ENCODE data around the gene CUL7.

CUL7 gene

GRCh38 chr6:43077981-43078511 lies 24.4 kb upstream of the CUL7 start:
- peaks cover 0 to 3% of the 10 kb centered on the region in 2 donors for H3K27me3 ChIP-seq (ENCODE audit: control insufficient read depth in 2 of 2, insufficient read depth in 2 of 2, low read length in 2 of 2)
- no peaks in the 10 kb centered on the region for H3K9me3 ChIP-seq (ENCODE audit: control insufficient read depth in 2 of 2, low read length in 2 of 2)
- H3K4me1 ChIP-seq (ENCODE audit: control insufficient read depth in 2 of 2, insufficient read depth in 2 of 2, low read length in 2 of 2): peaks cover 0 to 8% of the 10 kb centered on the region in 2 donors
- no peak overlapping the region for H3K27ac ChIP-seq (ENCODE audit: low read depth in 2 of 2, low read length in 2 of 2)
- no peak overlapping the region for H3K9ac ChIP-seq (ENCODE audit: low read depth in 1 of 2, low read length in 2 of 2)
- peak overlapping the region in 1 of 2 donors; percentile 66 for H3K4me3 ChIP-seq (ENCODE audit: low read length in 2 of 2)
- H3K36me3 ChIP-seq (ENCODE audit: control insufficient read depth in 2 of 2, insufficient read depth in 2 of 2, low read length in 2 of 2): peaks cover 6 to 10% of the 10 kb centered on the region in 2 donors

DNA sequence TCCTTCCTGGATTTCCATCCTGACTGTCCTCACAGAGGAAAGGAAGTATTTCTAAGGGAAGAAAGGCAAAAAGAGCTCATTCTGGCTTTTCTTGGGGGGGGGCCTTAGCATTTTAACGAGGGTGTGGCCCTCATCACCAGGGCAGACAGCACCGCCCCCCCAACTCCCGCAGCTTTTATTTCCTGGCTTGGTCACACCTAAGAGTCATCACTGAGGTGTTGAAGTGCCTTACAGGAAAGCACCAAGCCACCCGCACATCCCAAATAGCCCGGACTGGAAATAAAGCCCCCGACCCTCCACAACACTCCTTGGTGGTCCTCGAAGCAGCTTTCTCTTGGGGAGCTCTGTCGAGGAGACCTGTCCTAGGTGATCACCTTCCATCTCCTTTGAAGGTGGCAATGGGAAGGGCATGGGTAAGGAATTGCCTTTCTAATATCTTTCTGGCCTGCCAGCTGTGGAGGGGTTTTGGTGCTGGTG lies 23.7 kb upstream of the CUL7 start:
- no peak overlapping the region for H3K27ac ChIP-seq (ENCODE audit: low read depth in 2 of 2, low read length in 2 of 2)
- H3K4me1 ChIP-seq (ENCODE audit: control insufficient read depth in 2 of 2, insufficient read depth in 2 of 2, low read length in 2 of 2): peaks cover 0 to 8% of the 10 kb centered on the region in 2 donors
- peaks cover 0 to 3% of the 10 kb centered on the region in 2 donors for H3K27me3 ChIP-seq (ENCODE audit: control insufficient read depth in 2 of 2, insufficient read depth in 2 of 2, low read length in 2 of 2)
- peaks cover 12 to 16% of the 10 kb centered on the region in 2 donors for H3K36me3 ChIP-seq (ENCODE audit: control insufficient read depth in 2 of 2, insufficient read depth in 2 of 2, low read length in 2 of 2)
- peak overlapping the region; percentile 56 to 70 for H3K9ac ChIP-seq (ENCODE audit: low read depth in 1 of 2, low read length in 2 of 2)
- H3K9me3 ChIP-seq (ENCODE audit: control insufficient read depth in 2 of 2, low read length in 2 of 2): no peaks in the 10 kb centered on the region
- H3K4me3 ChIP-seq (ENCODE audit: low read length in 2 of 2): peak overlapping the region; percentile 56 to 66

- Histone ChIP-seq H3K4me3 (ENCODE audit: low read length in 2 of 2) (peak overlapping the region; percentile 56 to 66), H3K27ac (ENCODE audit: low read depth in 2 of 2, low read length in 2 of 2) (no peak overlapping the region), H3K9ac (ENCODE audit: low read depth in 1 of 2, low read length in 2 of 2) (peak overlapping the region; percentile 56 to 70), H3K9me3 (ENCODE audit: control insufficient read depth in 2 of 2, low read length in 2 of 2) (no peaks in the 10 kb centered on the region), H3K36me3 (ENCODE audit: control insufficient read depth in 2 of 2, insufficient read depth in 2 of 2, low read length in 2 of 2) (peaks cover 19 to 23% of the 10 kb centered on the region in 2 donors), H3K27me3 (ENCODE audit: control insufficient read depth in 2 of 2, insufficient read depth in 2 of 2, low read length in 2 of 2) (peaks cover 0 to 3% of the 10 kb centered on the region in 2 donors), H3K4me1 (ENCODE audit: control insufficient read depth in 2 of 2, insufficient read depth in 2 of 2, low read length in 2 of 2) (peaks cover 0 to 8% of the 10 kb centered on the region in 2 donors)
These were observed 23.0 kb upstream of the CUL7 start for GRCh38 chr6:43076464-43077332.

DNA sequence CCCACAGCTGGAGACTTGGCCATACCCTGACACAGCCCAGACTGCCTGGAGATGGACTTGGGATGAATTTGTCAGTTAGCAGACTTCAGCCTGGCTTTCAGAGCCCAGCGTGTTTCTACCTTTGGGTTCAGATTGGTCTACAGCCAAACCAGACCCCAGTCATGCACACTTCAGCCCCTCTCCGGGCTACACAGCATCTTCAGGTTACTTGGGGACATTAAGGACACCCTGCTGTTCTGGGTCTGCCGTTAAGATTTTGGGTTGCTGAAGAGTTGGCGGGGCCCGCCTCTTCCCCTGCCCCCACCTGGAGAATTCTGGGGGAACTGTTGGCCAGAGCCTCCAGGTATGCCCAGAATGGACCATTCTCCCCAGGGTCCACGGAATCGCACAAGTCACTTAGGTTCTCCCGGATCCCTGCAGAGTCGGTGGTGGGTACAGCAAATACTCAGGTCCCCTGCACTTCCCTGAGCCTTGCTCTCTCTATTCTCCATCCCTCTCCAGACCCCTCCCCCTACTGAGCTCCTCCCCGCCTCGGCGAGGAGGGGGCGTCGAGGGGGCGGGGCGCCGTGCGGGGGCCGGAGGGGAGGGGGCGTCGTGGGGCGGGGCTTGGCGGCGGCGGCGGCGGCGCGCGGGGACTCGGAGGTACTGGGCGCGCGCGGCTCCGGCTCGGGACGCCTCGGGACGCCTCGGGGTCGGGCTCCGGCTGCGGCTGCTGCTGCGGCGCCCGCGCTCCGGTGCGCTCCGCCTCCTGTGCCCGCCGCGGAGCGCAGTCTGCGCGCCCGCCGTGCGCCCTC lies 22.2 kb upstream of the CUL7 start, which contains the start of gene PTK7:
TSS of gene PTK7 (plus strand) at position 645 of the 794 bp plus-strand sequence. CDS start 175 bp downstream, outside the sequence.
- peaks cover 27 to 31% of the 10 kb centered on the region in 2 donors for H3K36me3 ChIP-seq (ENCODE audit: control insufficient read depth in 2 of 2, insufficient read depth in 2 of 2, low read length in 2 of 2)
- H3K4me3 ChIP-seq (ENCODE audit: low read length in 2 of 2): peak within 1 kb of the TSS; percentile 56 to 66
- peaks cover 0 to 8% of the 10 kb centered on the region in 2 donors for H3K4me1 ChIP-seq (ENCODE audit: control insufficient read depth in 2 of 2, insufficient read depth in 2 of 2, low read length in 2 of 2)
- no peaks in the 10 kb centered on the region for H3K9me3 ChIP-seq (ENCODE audit: control insufficient read depth in 2 of 2, low read length in 2 of 2)
- peak within 1 kb of the TSS; percentile 56 to 70 for H3K9ac ChIP-seq (ENCODE audit: low read depth in 1 of 2, low read length in 2 of 2)
- H3K27ac ChIP-seq (ENCODE audit: low read depth in 2 of 2, low read length in 2 of 2): peak within 1 kb of the TSS in 1 of 2 donors; percentile 16
- peaks cover 0 to 3% of the 10 kb centered on the region in 2 donors for H3K27me3 ChIP-seq (ENCODE audit: control insufficient read depth in 2 of 2, insufficient read depth in 2 of 2, low read length in 2 of 2)

- H3K4me3 ChIP-seq (ENCODE audit: low read length in 2 of 2): no peak overlapping the region
These were observed 21.4 kb upstream of the CUL7 start for GRCh38 chr6:43074847-43075669.

GRCh38 chr6:43070028-43070632 lies 16.5 kb upstream of the CUL7 start:
- Histone ChIP-seq H3K27ac (ENCODE audit: low read depth in 2 of 2, low read length in 2 of 2) (no peak overlapping the region), H3K27me3 (ENCODE audit: control insufficient read depth in 2 of 2, insufficient read depth in 2 of 2, low read length in 2 of 2) (no peaks in the 10 kb centered on the region), H3K36me3 (ENCODE audit: control insufficient read depth in 2 of 2, insufficient read depth in 2 of 2, low read length in 2 of 2) (peaks cover 52 to 55% of the 10 kb centered on the region in 2 donors), H3K4me1 (ENCODE audit: control insufficient read depth in 2 of 2, insufficient read depth in 2 of 2, low read length in 2 of 2) (no peaks in the 10 kb centered on the region), H3K9me3 (ENCODE audit: control insufficient read depth in 2 of 2, low read length in 2 of 2) (no peaks in the 10 kb centered on the region), H3K9ac (ENCODE audit: low read depth in 1 of 2, low read length in 2 of 2) (no peak overlapping the region), H3K4me3 (ENCODE audit: low read length in 2 of 2) (no peak overlapping the region)

More at GRCh38 chr6:43074847-43075669, 21.4 kb upstream of the CUL7 start:
- H3K4me1 ChIP-seq (ENCODE audit: control insufficient read depth in 2 of 2, insufficient read depth in 2 of 2, low read length in 2 of 2): peaks cover 0 to 8% of the 10 kb centered on the region in 2 donors
- no peaks in the 10 kb centered on the region for H3K9me3 ChIP-seq (ENCODE audit: control insufficient read depth in 2 of 2, low read length in 2 of 2)
- H3K27ac ChIP-seq (ENCODE audit: low read depth in 2 of 2, low read length in 2 of 2): no peak overlapping the region
- no peak overlapping the region for H3K9ac ChIP-seq (ENCODE audit: low read depth in 1 of 2, low read length in 2 of 2)
- H3K36me3 ChIP-seq (ENCODE audit: control insufficient read depth in 2 of 2, insufficient read depth in 2 of 2, low read length in 2 of 2): peaks cover 33 to 38% of the 10 kb centered on the region in 2 donors
- peaks cover 0 to 3% of the 10 kb centered on the region in 2 donors for H3K27me3 ChIP-seq (ENCODE audit: control insufficient read depth in 2 of 2, insufficient read depth in 2 of 2, low read length in 2 of 2)

- Histone ChIP-seq H3K36me3 (ENCODE audit: control insufficient read depth in 2 of 2, insufficient read depth in 2 of 2, low read length in 2 of 2) (peaks cover 33 to 34% of the 10 kb centered on the region in 2 donors), H3K9me3 (ENCODE audit: control insufficient read depth in 2 of 2, low read length in 2 of 2) (no peaks in the 10 kb centered on the region), H3K27me3 (ENCODE audit: control insufficient read depth in 2 of 2, insufficient read depth in 2 of 2, low read length in 2 of 2) (no peaks in the 10 kb centered on the region), H3K9ac (ENCODE audit: low read depth in 1 of 2, low read length in 2 of 2) (no peak overlapping the region), H3K27ac (ENCODE audit: low read depth in 2 of 2, low read length in 2 of 2) (no peak overlapping the region), H3K4me3 (ENCODE audit: low read length in 2 of 2) (no peak overlapping the region), H3K4me1 (ENCODE audit: control insufficient read depth in 2 of 2, insufficient read depth in 2 of 2, low read length in 2 of 2) (peaks cover 18 to 32% of the 10 kb centered on the region in 2 donors)
These were observed 9.2 kb upstream of the CUL7 start for GRCh38 chr6:43062818-43063217.

- Histone ChIP-seq H3K27me3 (ENCODE audit: control insufficient read depth in 2 of 2, insufficient read depth in 2 of 2, low read length in 2 of 2) (no peaks in the 10 kb centered on the region), H3K4me3 (ENCODE audit: low read length in 2 of 2) (peak overlapping the region; percentile 94 to 99), H3K9me3 (ENCODE audit: control insufficient read depth in 2 of 2, low read length in 2 of 2) (no peaks in the 10 kb centered on the region), H3K27ac (ENCODE audit: low read depth in 2 of 2, low read length in 2 of 2) (peak overlapping the region; percentile 84 to 99), H3K9ac (ENCODE audit: low read depth in 1 of 2, low read length in 2 of 2) (no peak overlapping the region), H3K4me1 (ENCODE audit: control insufficient read depth in 2 of 2, insufficient read depth in 2 of 2, low read length in 2 of 2) (peaks cover 18 to 32% of the 10 kb centered on the region in 2 donors), H3K36me3 (ENCODE audit: control insufficient read depth in 2 of 2, insufficient read depth in 2 of 2, low read length in 2 of 2) (peaks cover 33 to 35% of the 10 kb centered on the region in 2 donors)
These were observed 8.2 kb upstream of the CUL7 start for GRCh38 chr6:43061861-43062260.

Measured in mucosa of rectum (tissue), 2 donors.